Bone marrow (tissue), 2 donors: Measurements from ENCODE around the gene TYRO3.
"Not testable (repeated sequence)": the region's sequence is repeated elsewhere in the genome, so short reads cannot be mapped to it uniquely, and the experiment has no call there.

ENCODE experiments used
- DNase-seq, 2 donors: peaks; one replicate each; lab custom pipeline; 2025; lab: John Stamatoyannopoulos, UW

The TYRO3 gene

GRCh38 chr15:41573396-41573795 lies 14.4 kb downstream of the TYRO3 start:
- DNase-seq, result no peak

- no peak for DNase-seq
Measured at GRCh38 chr15:41574158-41574557, 15.1 kb downstream of the TYRO3 start.

GRCh38 chr15:41575282-41575681 lies 16.3 kb downstream of the TYRO3 start:
- no peak for DNase-seq

- DNase-seq, result no peak
Measured at GRCh38 chr15:41577863-41578735, 19.1 kb downstream of the TYRO3 start.

GRCh38 chr15:41578736-41579383 lies 19.8 kb downstream of the TYRO3 start:
- DNase-seq, result no peak

- no peak for DNase-seq
Measured at GRCh38 chr15:41581110-41581509, 22.1 kb downstream of the TYRO3 start.

- DNase-seq, result no peak
Measured at GRCh38 chr15:41583795-41584194, 24.8 kb downstream of the TYRO3 start.

- DNase-seq, result no peak
Measured at GRCh38 chr15:41584636-41585126, 25.7 kb downstream of the TYRO3 start.

GRCh38 chr15:41585127-41586047 lies 26.4 kb downstream of the TYRO3 start:
- peak in 1 of 2 donors; percentile 17 for DNase-seq

GRCh38 chr15:41586531-41587282 lies 27.7 kb downstream of the TYRO3 start:
- DNase-seq, result not testable (repeated sequence)

- DNase-seq, result not testable (repeated sequence)
Measured at GRCh38 chr15:41589018-41589417, 30.0 kb downstream of the TYRO3 start.

- DNase-seq, result not testable (repeated sequence)
Measured at GRCh38 chr15:41589571-41589970, 30.6 kb downstream of the TYRO3 start.

- DNase-seq, result not testable (repeated sequence)
Measured at GRCh38 chr15:41591217-41591616, 32.2 kb downstream of the TYRO3 start.

- not testable (repeated sequence) for DNase-seq
Measured at GRCh38 chr15:41592718-41593117, 33.7 kb downstream of the TYRO3 start.

GRCh38 chr15:41594801-41595746 lies 36.1 kb downstream of the TYRO3 start:
- no peak for DNase-seq

- DNase-seq, result no peak
Measured at GRCh38 chr15:41596972-41597371, 38.0 kb downstream of the TYRO3 start.

GRCh38 chr15:41597787-41598186 lies 38.8 kb downstream of the TYRO3 start:
- DNase-seq, result no peak

GRCh38 chr15:41599061-41599460 lies 40.0 kb downstream of the TYRO3 start:
- no peak for DNase-seq

- DNase-seq, result no peak
Measured at GRCh38 chr15:41603411-41603935, 44.5 kb downstream of the TYRO3 start.
